Naive thymus-derived CD8-positive, alpha-beta T cell (primary cell): ENCODE measurements around the gene B4GALT5. TPM values are rescaled to one million over a fixed set of nuclear protein-coding genes. Genes with fewer than 3 reads are reported as not detected.

Experiments used
- ATAC-seq, 2 donors: fragments of 150-1000 bp; cut with Tn5 transposase in 1 of 2; sonication (Bioruptor Pico), chemical (Tn5 transposase) in 1 of 2; 1 replicate in 1 of 2; 2 replicates in 1 of 2; pipeline ENCODE4 v1.10.0; 2021; ENCODE audit warnings: mild to moderate bottlenecking in 2 of 2, moderate library complexity in 2 of 2
- POLR2A ChIA-PET: fragments of 350-600 bp; sonication (Branson Sonifier 250); formaldehyde crosslinking; loops from one replicate; lab custom pipeline; 2021; ENCODE audit warnings: antibody characterized with exemption; lab: Charles Lee
- DNase-seq, 10 donors: peaks; one replicate each; pipeline versions ENCODE4 v3.0.0 to v3.0.0-alpha.2; 2020 to 2022
- H3K27ac Mint-ChIP-seq, 10 donors: one replicate each; pipeline ENCODE4 v1.8.0; 2020 to 2022; ENCODE audit warnings: mild to moderate bottlenecking in 10 of 10, mixed read lengths in 10 of 10, moderate library complexity in 4 of 10, inconsistent platforms in 1 of 10
- H3K27me3 Mint-ChIP-seq, 5 donors: one replicate each; pipeline ENCODE4 v1.8.0; 2021 to 2022; ENCODE audit warnings: mixed read lengths in 5 of 5
- H3K36me3 Mint-ChIP-seq, 3 donors: one replicate each; pipeline ENCODE4 v1.8.0; 2020 to 2022; ENCODE audit warnings: mixed read lengths in 3 of 3, mild to moderate bottlenecking in 2 of 3, inconsistent platforms in 1 of 3
- H3K4me1 Mint-ChIP-seq, 4 donors: one replicate each; pipeline ENCODE4 v1.8.0; 2021 to 2022; ENCODE audit warnings: mixed read lengths in 4 of 4
- H3K4me3 Mint-ChIP-seq, 10 donors: one replicate each; pipeline ENCODE4 v1.8.0; 2020 to 2022; ENCODE audit warnings: mild to moderate bottlenecking in 10 of 10, mixed read lengths in 10 of 10, moderate library complexity in 6 of 10, inconsistent platforms in 1 of 10
- H3K9me3 Mint-ChIP-seq, 9 donors: one replicate each; pipeline ENCODE4 v1.8.0; 2020 to 2022; ENCODE audit warnings: mixed read lengths in 9 of 9, mild to moderate bottlenecking in 3 of 9, inconsistent platforms in 1 of 9, moderate library complexity in 1 of 9
- polyA plus RNA-seq, 3 donors: library from polyadenylated mRNA; unstranded; fragments of 300-500 nt; fragmentation: Illumina TruSeq; gene quantifications; one replicate each; pipeline ENCODE4 v1.2.3, GENCODE V29; 2021
- total RNA-seq, 8 experiments: library from RNA in 2 of 8; stranded (reverse) in 2 of 8; gene quantifications; one replicate each; pipeline ENCODE4 v1.2.3 and lab custom pipeline; 2021 to 2026

The B4GALT5 gene
- total and polyA plus RNA-seq, 5 experiments from 2014 or later: 0.34 to 6.8 (median 1.4) TPM

DNA sequence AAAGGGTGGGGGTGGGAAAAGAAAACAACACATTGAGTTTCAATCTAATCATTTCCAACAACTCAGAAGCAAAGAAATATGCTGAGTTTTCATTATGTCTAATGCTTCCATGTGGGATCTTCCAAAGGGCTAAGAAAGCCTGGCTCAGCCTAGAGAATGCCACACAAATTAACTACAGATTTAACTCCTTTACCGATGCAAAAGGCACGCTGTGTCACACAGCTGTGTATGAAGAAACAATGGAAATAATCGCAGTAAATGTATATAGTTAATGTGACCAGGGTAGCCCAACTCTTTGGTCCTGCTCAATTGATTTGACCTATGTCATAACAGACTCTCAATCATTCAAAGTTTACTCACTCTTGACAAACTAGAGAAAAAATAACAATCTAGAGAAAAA is 17.8 kb downstream of the B4GALT5 start:
- no peak for DNase-seq
- peak overlapping the region in 1 of 10 donors; percentile 19 for H3K4me3 Mint-ChIP-seq
- peaks cover 15 to 69% (median 37%) of the 10 kb centered on the region in 4 donors for H3K4me1 Mint-ChIP-seq
- H3K9me3 Mint-ChIP-seq: no peaks in the 10 kb centered on the region
- POLR2A ChIA-PET: interaction anchor here (0.7 kb wide), 1 partner anchor 150 kb away, joined by 5 read pairs; no protein-coding TSS in a partner anchor
- no peaks in the 10 kb centered on the region for H3K27me3 Mint-ChIP-seq
- H3K36me3 Mint-ChIP-seq: peaks cover 0 to 2% (median 0%) of the 10 kb centered on the region in 3 donors
- ATAC-seq: no peak
- no peak overlapping the region for H3K27ac Mint-ChIP-seq

DNA sequence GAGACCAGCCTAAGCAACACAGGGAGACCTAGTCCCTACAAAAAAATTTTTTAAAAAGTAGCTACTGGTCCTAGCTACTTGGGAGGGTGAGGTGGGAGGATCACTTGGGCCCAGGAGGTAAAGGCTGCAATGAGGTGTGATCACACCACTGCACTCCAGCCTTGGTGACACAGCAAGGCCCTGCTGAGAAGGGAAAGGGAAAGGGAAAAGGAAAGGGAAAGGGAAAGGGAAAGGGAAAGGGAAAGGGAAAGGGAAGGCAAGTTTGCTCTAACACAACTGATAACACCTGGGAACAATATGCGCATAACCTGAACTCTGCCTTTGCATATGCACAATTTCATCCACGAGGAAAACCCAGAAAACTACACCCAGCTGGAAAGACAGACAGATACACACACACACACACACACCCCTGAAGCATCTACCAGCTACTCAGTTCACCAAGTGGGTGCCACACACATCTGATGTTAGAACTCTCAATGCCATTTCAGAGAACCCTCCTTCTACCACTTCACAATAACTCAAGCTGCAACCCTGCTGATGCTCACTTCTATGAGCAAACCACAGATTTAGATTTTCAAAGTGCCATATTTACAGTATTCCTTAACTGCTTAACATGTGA is 19.1 kb downstream of the B4GALT5 start:
- H3K4me1 Mint-ChIP-seq: peaks cover 12 to 65% (median 28%) of the 10 kb centered on the region in 4 donors
- H3K27me3 Mint-ChIP-seq: no peaks in the 10 kb centered on the region
- H3K36me3 Mint-ChIP-seq: peaks cover 0 to 2% (median 0%) of the 10 kb centered on the region in 3 donors
- no peak for DNase-seq
- no peak for ATAC-seq
- peak overlapping the region in 1 of 10 donors; percentile 7 for H3K4me3 Mint-ChIP-seq
- POLR2A ChIA-PET: no interaction called here
- H3K27ac Mint-ChIP-seq: peak overlapping the region in 6 of 10 donors; percentile 8 to 73 (median 30)
- H3K9me3 Mint-ChIP-seq: no peaks in the 10 kb centered on the region

DNA sequence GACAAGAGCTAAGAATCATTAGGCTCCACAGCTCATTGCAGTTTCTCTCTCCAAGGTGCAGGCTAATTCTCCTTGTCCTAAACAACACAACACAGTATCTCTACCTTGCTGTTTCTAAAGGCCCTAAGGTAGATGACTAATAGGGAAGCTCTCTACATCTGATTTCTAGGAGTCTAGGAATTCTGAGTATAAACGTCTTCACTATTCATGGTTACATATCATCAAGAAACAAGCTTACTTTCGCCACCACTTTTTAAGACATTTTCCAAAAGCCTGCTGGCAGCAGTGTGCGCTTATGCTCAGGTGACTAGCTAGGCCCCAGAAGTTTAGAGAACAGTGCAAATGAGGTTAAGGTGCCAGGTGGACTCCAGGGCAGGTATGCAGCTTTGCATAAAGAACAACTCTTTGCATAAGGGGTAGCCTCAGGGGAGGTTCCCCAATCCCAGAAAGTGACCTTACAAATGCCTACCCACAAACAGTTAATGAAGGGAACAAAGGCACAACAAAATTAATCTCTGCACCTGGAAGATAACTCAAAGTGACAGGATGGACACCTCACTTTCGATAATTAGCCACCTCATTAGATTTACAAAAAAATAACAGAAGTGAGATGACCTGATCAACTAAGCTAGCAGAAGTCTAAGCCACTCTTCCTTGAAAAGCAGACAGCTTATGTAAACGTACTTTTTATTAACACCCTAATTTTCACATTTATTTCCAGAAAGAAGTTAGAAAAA is 20.1 kb downstream of the B4GALT5 start:
- no peak for DNase-seq
- H3K36me3 Mint-ChIP-seq: peaks cover 0 to 2% (median 0%) of the 10 kb centered on the region in 3 donors
- no peaks in the 10 kb centered on the region for H3K27me3 Mint-ChIP-seq
- ATAC-seq: no peak
- peak overlapping the region in 2 of 10 donors; percentile 16 to 17 for H3K27ac Mint-ChIP-seq
- POLR2A ChIA-PET: interaction anchor here (0.6 kb wide), 1 partner anchor 47 kb away, joined by 6 read pairs; no protein-coding TSS in a partner anchor
- H3K9me3 Mint-ChIP-seq: no peaks in the 10 kb centered on the region
- no peak overlapping the region for H3K4me3 Mint-ChIP-seq
- H3K4me1 Mint-ChIP-seq: peaks cover 10 to 59% (median 19%) of the 10 kb centered on the region in 4 donors

DNA sequence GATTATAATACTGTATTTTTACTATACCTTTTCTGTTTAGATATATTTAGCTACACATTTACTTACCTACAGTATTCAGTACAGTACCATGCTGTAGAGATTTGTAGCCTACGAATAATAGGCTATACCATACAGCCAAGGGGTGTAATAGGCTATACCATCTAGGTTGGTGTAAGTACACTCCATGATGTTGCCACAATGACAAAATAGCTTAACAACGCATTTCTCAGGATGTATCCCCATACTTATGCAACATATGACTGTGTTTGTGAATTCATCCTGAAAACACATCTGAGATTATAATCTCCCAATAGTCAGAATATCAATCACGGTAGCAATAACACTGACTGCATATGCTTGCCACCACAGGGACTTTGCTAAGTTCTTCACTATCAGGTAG is 20.7 kb downstream of the B4GALT5 start:
- Mint-ChIP-seq H3K4me1 (peaks cover 10 to 59% (median 19%) of the 10 kb centered on the region in 4 donors), H3K27me3 (no peaks in the 10 kb centered on the region), H3K4me3 (no peak overlapping the region), H3K27ac (peak overlapping the region in 2 of 10 donors; percentile 16 to 21), H3K9me3 (no peaks in the 10 kb centered on the region), H3K36me3 (peaks cover 0 to 2% (median 0%) of the 10 kb centered on the region in 3 donors)
- POLR2A ChIA-PET: interaction anchor here (0.6 kb wide), 1 partner anchor 48 kb away, joined by 6 read pairs; no protein-coding TSS in a partner anchor
- ATAC-seq (no peak), DNase-seq (no peak)

GRCh38 chr20:49691818-49692568 is 21.7 kb downstream of the B4GALT5 start:
- Mint-ChIP-seq H3K27ac (peak overlapping the region in 1 of 10 donors; percentile 2), H3K27me3 (no peaks in the 10 kb centered on the region), H3K36me3 (no peaks in the 10 kb centered on the region), H3K9me3 (no peaks in the 10 kb centered on the region), H3K4me3 (no peak overlapping the region), H3K4me1 (peaks cover 8 to 59% (median 19%) of the 10 kb centered on the region in 4 donors)
- no peak for DNase-seq
- no peak for ATAC-seq
- POLR2A ChIA-PET: interaction anchor here (0.6 kb wide), 1 partner anchor 11 kb away, joined by 5 read pairs; no protein-coding TSS in a partner anchor

DNA sequence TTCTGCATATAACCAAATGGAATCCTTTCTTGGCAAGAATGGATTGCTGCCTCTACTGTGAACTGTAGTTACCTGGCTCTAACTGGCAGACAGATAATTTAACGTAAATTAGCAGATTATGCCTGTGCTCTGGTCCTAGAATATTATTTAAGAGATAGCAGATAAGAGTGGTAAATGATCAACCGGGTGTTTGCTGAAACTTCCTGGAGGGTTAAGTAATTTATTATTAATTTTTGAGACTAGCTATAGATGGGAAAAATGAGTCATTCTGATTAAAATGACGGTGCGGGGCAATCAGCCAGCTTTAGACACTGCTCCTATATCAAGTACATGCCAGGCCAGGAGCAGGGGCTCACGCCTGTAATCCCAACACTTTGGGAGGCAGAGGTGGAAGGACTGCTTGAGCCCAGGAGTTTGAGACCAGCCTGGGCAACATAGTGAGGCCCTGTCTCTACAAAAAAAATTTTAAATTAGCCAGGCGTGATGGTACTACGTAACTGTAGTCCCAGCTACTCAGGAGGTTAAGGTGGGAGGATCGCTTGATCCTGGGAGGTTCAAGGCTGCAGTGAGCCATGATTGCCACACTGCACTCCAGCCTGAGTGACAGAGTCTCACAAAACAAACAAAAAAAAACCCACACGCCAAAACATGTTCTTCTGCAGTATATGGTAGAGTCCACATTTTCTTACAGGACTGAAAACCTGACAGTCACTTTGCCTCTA is 22.6 kb downstream of the B4GALT5 start:
- Mint-ChIP-seq H3K27ac (no peak overlapping the region), H3K27me3 (no peaks in the 10 kb centered on the region), H3K4me1 (peaks cover 11 to 61% (median 21%) of the 10 kb centered on the region in 4 donors), H3K9me3 (no peaks in the 10 kb centered on the region), H3K4me3 (peak overlapping the region in 1 of 10 donors; percentile 12), H3K36me3 (peaks cover 0 to under 1% (median 0%) of the 10 kb centered on the region in 3 donors)
- POLR2A ChIA-PET: no interaction called here
- DNase-seq (no peak), ATAC-seq (no peak)

DNA sequence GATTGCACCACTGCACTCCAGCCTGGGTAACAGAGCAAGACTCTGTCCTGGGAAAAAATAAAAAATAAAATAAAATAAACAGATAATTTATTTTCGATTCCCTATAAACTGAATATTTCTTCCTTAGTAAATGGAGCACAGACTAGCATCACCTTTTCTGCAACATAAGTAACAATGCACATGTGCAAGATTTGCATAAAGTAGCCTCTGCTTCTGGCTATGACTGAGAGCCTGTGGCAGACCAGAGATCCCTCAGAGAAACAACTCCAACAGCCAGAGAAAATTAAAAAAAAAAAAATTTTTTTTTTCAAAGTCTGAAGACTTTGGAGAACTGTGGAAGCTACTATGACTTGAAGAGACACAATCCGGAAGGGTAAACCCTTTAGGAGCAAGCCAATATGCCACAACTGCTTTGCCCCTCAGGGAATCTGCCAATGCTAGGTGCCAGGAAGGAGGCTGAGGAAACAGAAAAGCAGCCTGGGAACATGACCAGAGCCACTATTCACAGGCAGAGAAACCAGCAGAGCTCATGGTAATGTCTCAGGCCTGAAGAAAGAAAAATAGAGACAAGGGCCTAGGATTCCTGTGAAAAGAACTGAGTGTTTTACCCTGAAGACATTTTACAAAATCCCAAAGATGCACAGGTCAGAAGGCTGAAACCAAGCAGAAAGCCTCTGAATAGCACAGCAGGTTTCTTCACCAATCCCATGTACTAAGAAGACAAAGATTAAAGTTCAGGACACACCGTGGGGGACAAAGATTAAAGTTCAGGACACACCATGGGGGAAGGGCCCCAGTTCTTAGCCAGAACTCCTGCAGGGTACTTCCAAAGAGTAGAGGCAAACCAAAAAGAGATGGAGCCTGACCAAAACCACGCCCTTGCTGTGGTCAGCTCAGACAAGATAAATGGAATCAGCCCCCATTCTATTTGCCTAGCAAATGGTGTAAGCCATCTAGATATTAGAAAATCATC is 25.8 kb downstream of the B4GALT5 start:
- H3K36me3 Mint-ChIP-seq: peaks cover 0 to 10% (median 1%) of the 10 kb centered on the region in 3 donors
- DNase-seq (no peak), ATAC-seq (no peak)
- no peaks in the 10 kb centered on the region for H3K27me3 Mint-ChIP-seq
- no peak overlapping the region for H3K4me3 Mint-ChIP-seq
- H3K4me1 Mint-ChIP-seq: peaks cover 13 to 51% (median 18%) of the 10 kb centered on the region in 4 donors
- H3K9me3 Mint-ChIP-seq: no peaks in the 10 kb centered on the region
- peak overlapping the region in 1 of 10 donors; percentile 15 for H3K27ac Mint-ChIP-seq
- POLR2A ChIA-PET: no interaction called here

GRCh38 chr20:49685809-49686208 is 27.9 kb downstream of the B4GALT5 start:
- POLR2A ChIA-PET: interaction anchor here (0.7 kb wide), 1 partner anchor 466 kb away, joined by 3 read pairs; no protein-coding TSS in a partner anchor

GRCh38 chr20:49685161-49685601 is 28.5 kb downstream of the B4GALT5 start:
- peak overlapping the region in 3 of 10 donors; percentile 24 to 37 (median 37) for H3K27ac Mint-ChIP-seq
- H3K9me3 Mint-ChIP-seq: no peaks in the 10 kb centered on the region
- POLR2A ChIA-PET: interaction anchor here (0.7 kb wide), 1 partner anchor 465 kb away, joined by 3 read pairs; no protein-coding TSS in a partner anchor
- H3K36me3 Mint-ChIP-seq: peaks cover 0 to 10% (median 1%) of the 10 kb centered on the region in 3 donors
- no peak for ATAC-seq
- H3K4me1 Mint-ChIP-seq: peaks cover 17 to 62% (median 31%) of the 10 kb centered on the region in 4 donors
- no peak for DNase-seq
- no peaks in the 10 kb centered on the region for H3K27me3 Mint-ChIP-seq
- H3K4me3 Mint-ChIP-seq: no peak overlapping the region

More at GRCh38 chr20:49685809-49686208, 27.9 kb downstream of the B4GALT5 start:
- ATAC-seq (no peak), DNase-seq (no peak)
- H3K4me3 Mint-ChIP-seq: no peak overlapping the region
- H3K27me3 Mint-ChIP-seq: no peaks in the 10 kb centered on the region
- no peak overlapping the region for H3K27ac Mint-ChIP-seq
- H3K36me3 Mint-ChIP-seq: peaks cover 0 to 10% (median 1%) of the 10 kb centered on the region in 3 donors
- peaks cover 17 to 60% (median 27%) of the 10 kb centered on the region in 4 donors for H3K4me1 Mint-ChIP-seq
- H3K9me3 Mint-ChIP-seq: no peaks in the 10 kb centered on the region

- peaks cover 17 to 60% (median 35%) of the 10 kb centered on the region in 4 donors for H3K4me1 Mint-ChIP-seq
- no peaks in the 10 kb centered on the region for H3K9me3 Mint-ChIP-seq
- ATAC-seq (no peak), DNase-seq (no peak)
- peak overlapping the region in 2 of 10 donors; percentile 37 to 74 for H3K27ac Mint-ChIP-seq
- no peak overlapping the region for H3K4me3 Mint-ChIP-seq
- H3K36me3 Mint-ChIP-seq: peaks cover 0 to 10% (median 1%) of the 10 kb centered on the region in 3 donors
- POLR2A ChIA-PET: no interaction called here
- no peaks in the 10 kb centered on the region for H3K27me3 Mint-ChIP-seq
Observed at GRCh38 chr20:49684335-49684997, 29.2 kb downstream of the B4GALT5 start.
